ENCODE measurements around the gene LARP1B.

GRCh38 chr4:128107766-128108165 is 46.7 kb downstream of the LARP1B start:
- no peak for TF ChIP-seq YBX1 (IDR thresholded peaks at IDR 0.05)
- TF ChIP-seq CTCF (IDR thresholded peaks at IDR 0.05 in 2 of 3, conservative IDR thresholded peaks at IDR 0.05 in 1 of 3; ENCODE audit: insufficient read depth in 2 of 3, low read depth in 1 of 3, low read length in 3 of 3), result no peak
